NCI-H460 (cell line): ENCODE results near the gene SLC16A13. TPM values are rescaled to one million over a fixed set of nuclear protein-coding genes. Genes with fewer than 3 reads are reported as not detected.

ENCODE experiments used
- small RNA-seq, 2 experiments: library from RNA; depleted of rRNA; stranded (forward); fragments of <200 nt; gene quantifications; one replicate each; pipeline ENCODE3, GENCODE V24; 2014
- total RNA-seq: library from RNA; depleted of rRNA; stranded (reverse); fragments of >200 nt; shearing (Covaris generic); gene quantifications from 2 replicates; pipeline ENCODE4 v1.2.3, GENCODE V29; 2014; rRNA removed

The SLC16A13 gene
- total RNA-seq, 1 experiment from 2014 or later: 1.2 TPM

Small RNA genes within 50 kb of the gene (small RNA-seq; reads per million reads assigned to genes)
- gene AC120057.1: 0 reads per million in 2 experiments

Other genes starting within 250 kb of the SLC16A13 start
- gene TEKT1, start 204.3 kb upstream of the SLC16A13 start, total RNA-seq: not detected in 2 replicates
- gene ALOX12, start 40.0 kb upstream of the SLC16A13 start, total RNA-seq: not detected in 2 replicates
- gene RNASEK, start 23.4 kb upstream of the SLC16A13 start, total RNA-seq: 276 and 291 TPM in 2 replicates
- not detected in 2 replicates for gene BCL6B, start 13.0 kb upstream of the SLC16A13 start, total RNA-seq
- 0.12 TPM in 1 of 2 replicates, not detected in the other for gene SLC16A11, start 8.1 kb downstream of the SLC16A13 start, total RNA-seq
- not detected in 2 replicates for gene CLEC10A, start 44.2 kb downstream of the SLC16A13 start, total RNA-seq
- not detected in 2 replicates for gene ASGR2, start 78.8 kb downstream of the SLC16A13 start, total RNA-seq
- 0.22 TPM in 1 of 2 replicates, not detected in the other for gene ASGR1, start 143.4 kb downstream of the SLC16A13 start, total RNA-seq
- gene DLG4, start 183.8 kb downstream of the SLC16A13 start, total RNA-seq: 3.6 and 3.7 TPM in 2 replicates
- 249 and 250 TPM in 2 replicates for gene ACADVL, start 183.9 kb downstream of the SLC16A13 start, total RNA-seq
- 49.5 and 54.9 TPM in 2 replicates for gene DVL2, start 198.5 kb downstream of the SLC16A13 start, total RNA-seq
- 32.5 and 38.8 TPM in 2 replicates for gene PHF23, start 203.4 kb downstream of the SLC16A13 start, total RNA-seq
- gene GABARAP, start 206.4 kb downstream of the SLC16A13 start, total RNA-seq: 150 and 175 TPM in 2 replicates
- 46.9 and 48.4 TPM in 2 replicates for gene CTDNEP1, start 215.7 kb downstream of the SLC16A13 start, total RNA-seq
- 60.6 and 61.4 TPM in 2 replicates for gene ELP5, start 216.2 kb downstream of the SLC16A13 start, total RNA-seq
- gene CLDN7, start 226.5 kb downstream of the SLC16A13 start, total RNA-seq: 12.6 and 13.2 TPM in 2 replicates
- not detected in 2 replicates for gene SLC2A4, start 245.7 kb downstream of the SLC16A13 start, total RNA-seq